Stimulated activated CD4-positive, alpha-beta T cell treated with anti-CD3 and anti-CD28 coated beads, Interleukin-2, amount 100 ng/mL, for 24 hours (primary cell): ENCODE results near the gene GLB1L3.
A peak's percentile ranks its signal among the peaks of the same experiment; 100 is the strongest.
"Not testable (repeated sequence)": the region's sequence is repeated elsewhere in the genome, so short reads cannot be mapped to it uniquely, and the experiment has no call there.

Source experiments
- DNase-seq, 2 donors: peaks; one replicate each; pipeline ENCODE4 v3.0.0-alpha.2; 2020

The GLB1L3 gene

DNA sequence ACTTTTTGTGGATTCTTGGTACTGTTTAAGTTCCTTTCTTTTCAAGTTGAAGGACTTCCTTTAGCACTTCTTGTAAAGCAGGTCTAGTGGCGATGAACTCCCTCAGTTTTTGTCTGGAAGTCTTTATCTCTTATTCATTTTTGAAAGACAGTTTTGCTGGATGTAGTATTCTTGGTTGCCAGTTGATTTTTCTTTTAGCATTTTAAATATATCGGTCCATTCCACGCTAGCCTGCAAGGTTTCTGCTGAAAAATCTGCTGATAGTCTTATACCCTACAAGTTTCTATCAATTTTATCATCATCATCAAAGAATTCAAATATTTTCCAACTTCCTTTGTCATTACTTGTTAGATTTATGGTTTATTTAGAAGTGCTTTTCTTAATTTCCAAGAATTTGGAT lies 40.9 kb downstream of the GLB1L3 start:
- DNase-seq = no peak

DNA sequence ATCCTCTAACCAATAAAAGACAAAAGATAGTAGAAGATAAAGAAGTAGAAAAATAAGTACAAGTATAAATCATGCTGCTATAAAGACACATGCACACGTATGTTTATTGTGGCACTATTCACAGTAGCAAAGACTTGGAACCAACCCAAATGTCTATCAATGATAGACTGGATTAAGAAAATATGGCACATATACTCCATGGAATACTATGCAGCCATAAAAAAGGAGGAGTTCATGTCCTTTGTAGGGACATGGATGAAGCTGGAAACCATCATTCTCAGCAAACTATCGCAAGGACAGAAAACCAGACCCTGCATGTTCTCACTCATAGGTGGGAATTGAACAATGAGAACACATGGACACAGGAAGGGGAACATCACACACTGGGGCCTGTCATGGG lies 45.2 kb downstream of the GLB1L3 start:
- DNase-seq = not testable (repeated sequence)

GRCh38 chr11:134322553-134322952 lies 46.4 kb downstream of the GLB1L3 start:
- no peak for DNase-seq

DNA sequence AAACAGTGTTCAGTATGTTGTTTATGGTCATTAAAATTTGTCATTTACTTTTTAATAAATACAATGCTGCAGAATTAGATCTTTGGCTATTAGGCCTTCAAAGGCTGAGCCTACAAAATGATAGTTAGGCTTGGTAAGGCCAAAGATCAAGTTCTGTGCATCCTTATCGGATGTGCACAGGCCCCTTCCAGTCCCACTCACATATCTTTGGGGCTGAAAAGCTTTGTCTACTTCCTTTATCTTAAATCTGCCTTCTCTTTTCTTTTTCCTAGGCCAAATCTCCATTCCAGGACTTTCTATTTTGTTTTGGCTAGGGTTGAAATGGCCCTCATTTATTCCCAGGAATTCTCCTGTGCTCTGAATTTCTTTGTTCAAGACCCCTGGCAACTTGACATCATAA lies 52.3 kb downstream of the GLB1L3 start:
- no peak for DNase-seq

DNA sequence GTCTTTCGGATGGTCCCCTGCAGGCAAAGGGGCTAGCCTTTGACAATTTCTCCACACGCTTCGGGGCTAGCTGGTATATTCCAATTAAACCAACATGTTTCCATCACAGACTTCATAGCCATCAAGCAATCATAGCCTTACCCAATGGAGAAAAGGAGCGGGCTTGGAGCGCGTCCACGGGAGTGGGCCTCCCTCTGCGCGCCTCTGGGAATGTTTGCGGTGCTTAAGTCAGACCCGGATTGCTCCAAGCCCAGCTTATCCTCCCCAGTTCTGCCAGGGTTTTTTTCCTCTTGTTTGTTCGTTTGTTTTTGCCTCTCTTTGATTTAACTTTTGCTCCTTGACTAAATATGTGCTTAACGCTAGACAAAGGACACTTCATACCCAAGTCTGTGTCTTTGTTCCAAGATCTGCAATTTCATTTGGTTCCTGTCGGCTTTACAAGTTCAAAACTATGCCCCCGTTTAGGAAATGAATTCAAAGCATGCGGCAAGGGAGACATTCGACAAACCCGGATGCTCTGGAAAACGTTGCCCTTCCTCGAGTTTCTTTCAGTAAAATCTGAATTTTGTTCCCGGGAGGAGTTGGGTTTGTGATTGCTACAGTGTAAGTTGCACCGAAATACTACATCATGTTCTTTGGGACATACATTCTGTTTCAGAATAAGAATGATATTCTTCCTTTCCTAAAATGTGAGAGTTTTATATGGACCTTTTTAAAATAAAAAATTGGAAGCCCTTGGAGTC lies 54.6 kb downstream of the GLB1L3 start:
- no peak for DNase-seq

DNA sequence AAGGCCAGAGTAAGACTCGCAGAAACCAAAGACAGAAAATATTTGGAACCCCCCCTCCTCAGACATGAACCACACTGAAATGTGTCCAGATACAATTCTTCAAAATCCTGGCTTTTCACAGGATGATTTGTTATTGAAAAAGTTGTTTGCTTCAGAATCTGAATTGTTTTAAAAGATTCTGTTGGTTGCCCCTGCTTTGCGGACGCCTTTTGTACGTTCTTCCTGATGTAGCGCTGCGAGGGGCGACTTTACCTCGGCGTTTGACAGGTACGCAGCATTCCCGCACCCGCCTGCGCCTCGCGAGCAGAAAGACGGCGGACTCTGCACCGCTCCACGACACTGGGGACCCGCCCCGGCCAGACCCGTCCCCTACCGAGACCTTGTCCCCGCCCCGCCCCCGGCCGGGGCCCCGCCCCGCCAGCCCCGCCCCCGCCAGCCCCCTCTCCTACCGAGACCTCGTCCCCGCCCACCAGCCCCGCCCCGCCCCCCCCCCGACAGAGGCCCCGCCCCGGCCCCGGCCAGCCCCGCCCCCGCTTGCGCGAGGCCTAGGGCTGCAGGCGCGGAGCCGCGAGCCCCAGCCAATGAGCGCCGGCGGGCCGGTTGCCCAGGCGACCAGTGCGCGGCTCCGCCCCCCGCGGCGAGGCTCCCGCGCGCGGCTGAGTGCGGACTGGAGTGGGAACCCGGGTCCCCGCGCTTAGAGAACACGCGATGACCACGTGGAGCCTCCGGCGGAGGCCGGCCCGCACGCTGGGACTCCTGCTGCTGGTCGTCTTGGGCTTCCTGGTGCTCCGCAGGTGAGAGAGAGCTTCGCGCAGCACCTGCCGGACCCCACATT lies 55.4 kb downstream of the GLB1L3 start, which contains the start of gene GLB1L2:
Gene GLB1L2 (plus strand): TSS at position 635 of the 835 bp plus-strand sequence. CDS start 74 bp downstream, at position 709.
- peak; percentile 79 to 81 for DNase-seq

DNA sequence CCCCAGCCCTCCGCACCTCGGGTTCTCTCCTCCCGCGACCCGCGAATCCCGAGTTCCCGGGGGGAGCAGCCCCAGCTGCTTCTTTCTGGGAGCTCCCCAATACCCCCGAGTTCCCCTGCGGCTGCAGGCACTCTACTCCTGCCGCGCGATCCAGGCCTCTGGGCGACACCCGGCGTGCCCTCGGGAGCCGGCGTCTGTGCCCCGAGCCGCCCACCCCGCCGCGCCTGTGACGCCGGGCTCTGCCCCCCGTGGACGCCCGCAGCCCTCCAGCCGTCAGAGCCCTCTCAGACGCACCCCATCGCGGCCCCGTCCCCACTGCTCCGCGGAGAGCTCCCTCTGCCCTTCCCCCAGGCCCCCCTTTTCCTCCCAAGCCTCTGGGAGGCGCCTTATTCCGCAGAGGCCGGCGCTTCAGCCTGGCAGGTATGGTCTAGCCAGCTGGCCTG lies 56.0 kb downstream of the GLB1L3 start:
- DNase-seq = peak in 1 of 2 donors; percentile 29

DNA sequence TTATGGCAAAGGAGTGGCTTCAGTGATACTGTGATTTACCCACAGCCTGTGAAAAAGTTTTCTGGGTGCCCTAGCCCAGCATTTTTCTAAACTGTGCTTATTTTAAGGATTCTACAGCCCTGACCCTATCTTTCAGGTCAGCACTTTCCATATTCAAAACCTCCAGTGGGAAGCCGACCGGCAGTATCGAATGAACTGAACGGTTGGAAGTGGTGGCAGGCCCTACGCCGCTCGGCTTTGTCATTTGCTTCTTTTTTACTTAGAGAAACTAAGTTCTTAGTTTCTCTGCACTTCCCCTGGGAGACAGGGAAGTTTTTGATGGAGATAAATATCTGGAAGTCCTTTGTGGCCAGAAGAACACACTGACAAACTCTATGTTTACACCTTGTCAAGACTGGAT lies 56.6 kb downstream of the GLB1L3 start:
- no peak for DNase-seq

- DNase-seq = no peak
These were observed 57.1 kb downstream of the GLB1L3 start for GRCh38 chr11:134333312-134333711.

DNA sequence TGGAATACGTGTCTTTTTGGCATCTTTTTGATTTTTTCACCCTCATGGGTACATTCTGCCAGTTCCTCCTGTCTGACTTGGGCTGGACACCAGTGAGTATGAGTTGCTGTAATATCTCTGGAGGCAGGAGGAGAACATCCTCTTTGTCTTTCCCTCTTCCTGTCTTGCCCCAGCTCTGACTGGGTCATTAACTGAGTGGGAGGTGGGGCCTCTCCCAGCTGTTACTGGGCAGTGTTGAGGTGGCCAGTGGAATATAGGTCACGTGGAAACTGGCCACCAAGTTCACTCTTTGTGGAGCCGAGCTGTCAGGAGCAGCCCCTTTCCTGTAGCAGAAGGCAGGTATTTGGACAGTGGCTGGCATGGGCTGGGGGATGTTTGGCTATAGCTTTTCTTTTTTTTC lies 57.8 kb downstream of the GLB1L3 start:
- DNase-seq = no peak

- DNase-seq = no peak
These were observed 58.8 kb downstream of the GLB1L3 start for GRCh38 chr11:134334796-134335571.

GRCh38 chr11:134337051-134337450 lies 60.9 kb downstream of the GLB1L3 start:
- no peak for DNase-seq

GRCh38 chr11:134338068-134338467 lies 61.9 kb downstream of the GLB1L3 start:
- no peak for DNase-seq

GRCh38 chr11:134338654-134339053 lies 62.5 kb downstream of the GLB1L3 start:
- no peak for DNase-seq

- DNase-seq = no peak
These were observed 63.6 kb downstream of the GLB1L3 start for GRCh38 chr11:134339756-134340155.

- no peak for DNase-seq
These were observed 64.3 kb downstream of the GLB1L3 start for GRCh38 chr11:134340354-134340964.

GRCh38 chr11:134341805-134342571 lies 65.8 kb downstream of the GLB1L3 start:
- no peak for DNase-seq

- no peak for DNase-seq
These were observed 66.6 kb downstream of the GLB1L3 start for GRCh38 chr11:134342572-134343340.

DNA sequence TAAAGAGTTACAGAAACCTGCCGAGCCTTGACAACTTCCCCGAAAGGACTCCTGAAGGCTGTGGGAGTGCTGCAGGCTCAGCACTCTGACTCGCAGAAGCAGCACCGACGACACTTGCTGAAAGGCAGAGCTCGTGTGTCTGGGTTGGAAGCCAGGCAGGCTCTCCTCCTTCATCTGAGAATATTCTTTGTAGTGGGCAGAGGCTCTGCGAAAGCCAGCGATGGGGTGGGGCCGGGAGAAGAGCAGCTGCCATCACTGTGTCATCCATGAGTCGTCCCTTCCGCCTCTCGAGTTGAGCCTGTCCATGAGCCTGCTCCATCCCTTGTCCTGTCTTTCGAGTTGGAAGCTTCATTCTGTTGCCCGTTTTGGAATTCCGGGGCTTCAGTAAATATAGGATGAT lies 67.5 kb downstream of the GLB1L3 start:
- DNase-seq = no peak

- not testable (repeated sequence) for DNase-seq
These were observed 68.5 kb downstream of the GLB1L3 start for GRCh38 chr11:134344497-134345236.

DNA sequence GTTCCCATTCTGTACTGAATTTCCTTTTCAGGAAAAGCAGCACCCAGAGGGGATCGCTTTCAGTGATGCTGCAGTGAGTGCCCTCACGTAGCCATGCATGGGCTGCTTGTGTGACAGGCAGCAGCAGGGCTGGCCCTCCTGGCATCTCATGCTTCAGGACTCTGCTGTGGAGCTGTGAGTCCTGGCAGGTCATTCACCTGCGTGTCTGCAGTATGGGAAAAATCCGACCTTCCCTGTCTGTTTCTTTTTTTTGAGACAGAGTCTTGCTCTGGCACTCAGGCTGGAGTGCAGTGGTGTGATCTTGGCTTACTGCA lies 69.0 kb downstream of the GLB1L3 start:
- DNase-seq = no peak
